Measurements from ENCODE around the gene MAT1A.

MAT1A gene

DNA sequence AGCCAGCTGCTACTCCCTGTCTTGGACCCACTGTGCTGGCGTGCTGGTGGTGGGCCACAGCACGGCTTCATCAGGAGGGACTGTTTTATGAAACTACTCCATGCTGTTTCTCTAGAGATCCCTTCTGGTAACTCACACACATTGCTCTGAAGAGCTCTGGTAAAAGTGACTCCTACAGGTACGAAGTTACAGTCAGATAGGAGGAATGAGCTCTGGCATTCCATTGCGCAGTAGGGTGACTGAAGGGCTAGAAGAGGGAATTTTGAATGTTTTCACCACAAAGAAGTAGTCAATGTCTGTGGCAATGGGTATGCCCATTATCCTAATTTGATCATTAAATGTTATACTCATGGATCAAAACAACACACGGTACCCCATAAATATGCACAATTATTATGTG is 609 bp downstream of the MAT1A start:
- TF ChIP-seq, protein P1, sequence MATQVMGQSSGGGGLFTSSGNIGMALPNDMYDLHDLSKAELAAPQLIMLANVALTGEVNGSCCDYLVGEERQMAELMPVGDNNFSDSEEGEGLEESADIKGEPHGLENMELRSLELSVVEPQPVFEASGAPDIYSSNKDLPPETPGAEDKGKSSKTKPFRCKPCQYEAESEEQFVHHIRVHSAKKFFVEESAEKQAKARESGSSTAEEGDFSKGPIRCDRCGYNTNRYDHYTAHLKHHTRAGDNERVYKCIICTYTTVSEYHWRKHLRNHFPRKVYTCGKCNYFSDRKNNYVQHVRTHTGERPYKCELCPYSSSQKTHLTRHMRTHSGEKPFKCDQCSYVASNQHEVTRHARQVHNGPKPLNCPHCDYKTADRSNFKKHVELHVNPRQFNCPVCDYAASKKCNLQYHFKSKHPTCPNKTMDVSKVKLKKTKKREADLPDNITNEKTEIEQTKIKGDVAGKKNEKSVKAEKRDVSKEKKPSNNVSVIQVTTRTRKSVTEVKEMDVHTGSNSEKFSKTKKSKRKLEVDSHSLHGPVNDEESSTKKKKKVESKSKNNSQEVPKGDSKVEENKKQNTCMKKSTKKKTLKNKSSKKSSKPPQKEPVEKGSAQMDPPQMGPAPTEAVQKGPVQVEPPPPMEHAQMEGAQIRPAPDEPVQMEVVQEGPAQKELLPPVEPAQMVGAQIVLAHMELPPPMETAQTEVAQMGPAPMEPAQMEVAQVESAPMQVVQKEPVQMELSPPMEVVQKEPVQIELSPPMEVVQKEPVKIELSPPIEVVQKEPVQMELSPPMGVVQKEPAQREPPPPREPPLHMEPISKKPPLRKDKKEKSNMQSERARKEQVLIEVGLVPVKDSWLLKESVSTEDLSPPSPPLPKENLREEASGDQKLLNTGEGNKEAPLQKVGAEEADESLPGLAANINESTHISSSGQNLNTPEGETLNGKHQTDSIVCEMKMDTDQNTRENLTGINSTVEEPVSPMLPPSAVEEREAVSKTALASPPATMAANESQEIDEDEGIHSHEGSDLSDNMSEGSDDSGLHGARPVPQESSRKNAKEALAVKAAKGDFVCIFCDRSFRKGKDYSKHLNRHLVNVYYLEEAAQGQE (IDR thresholded peaks at IDR 0.05; ENCODE audit: insufficient read depth in 1 of 2, low read depth in 2 of 2, low read length in 2 of 2), result no peak
- no peak for TF ChIP-seq POLR2AphosphoS5 (IDR thresholded peaks at IDR 0.05; ENCODE audit: low read depth, low read length)
- no peak for TF ChIP-seq SIN3A (IDR thresholded peaks at IDR 0.05; ENCODE audit: borderline replicate concordance, insufficient read depth, low read length)
- TF ChIP-seq TAF1 (IDR thresholded peaks at IDR 0.05; ENCODE audit: borderline replicate concordance, insufficient read depth, low read length), result no peak
- TF ChIP-seq FOXP2 (optimal IDR thresholded peaks at IDR 0.05; ENCODE audit: borderline replicate concordance, extremely low read depth, extremely low read length, insufficient read depth), result no peak

DNA sequence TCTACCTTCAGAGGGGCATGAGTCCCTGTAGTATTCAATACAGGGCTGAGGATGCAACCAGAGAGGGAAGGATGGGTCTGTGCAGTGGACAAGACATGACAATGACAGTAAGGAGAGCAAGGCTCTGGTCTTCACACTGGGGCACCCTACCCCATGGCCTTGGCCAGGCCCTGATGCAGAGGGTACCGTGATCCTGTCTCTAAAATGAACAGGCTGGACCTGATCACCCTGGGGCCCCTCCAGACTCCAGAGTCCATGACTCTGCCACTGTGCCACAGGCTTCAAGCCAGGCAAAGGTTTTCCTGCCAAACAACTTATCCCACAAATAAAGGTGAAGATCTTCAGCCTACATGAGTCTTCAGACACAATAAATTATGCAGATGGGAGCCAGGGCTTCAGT is 4.9 kb downstream of the MAT1A start:
- TF ChIP-seq FOXP2 (optimal IDR thresholded peaks at IDR 0.05; ENCODE audit: borderline replicate concordance, extremely low read depth, extremely low read length, insufficient read depth) (no peak), POLR2AphosphoS5 (IDR thresholded peaks at IDR 0.05; ENCODE audit: low read depth, low read length) (no peak), SIN3A (IDR thresholded peaks at IDR 0.05; ENCODE audit: borderline replicate concordance, insufficient read depth, low read length) (no peak), TAF1 (IDR thresholded peaks at IDR 0.05; ENCODE audit: borderline replicate concordance, insufficient read depth, low read length) (no peak)
- TF ChIP-seq, protein P1 (IDR thresholded peaks at IDR 0.05; ENCODE audit: insufficient read depth in 1 of 2, low read depth in 2 of 2, low read length in 2 of 2), result no peak

DNA sequence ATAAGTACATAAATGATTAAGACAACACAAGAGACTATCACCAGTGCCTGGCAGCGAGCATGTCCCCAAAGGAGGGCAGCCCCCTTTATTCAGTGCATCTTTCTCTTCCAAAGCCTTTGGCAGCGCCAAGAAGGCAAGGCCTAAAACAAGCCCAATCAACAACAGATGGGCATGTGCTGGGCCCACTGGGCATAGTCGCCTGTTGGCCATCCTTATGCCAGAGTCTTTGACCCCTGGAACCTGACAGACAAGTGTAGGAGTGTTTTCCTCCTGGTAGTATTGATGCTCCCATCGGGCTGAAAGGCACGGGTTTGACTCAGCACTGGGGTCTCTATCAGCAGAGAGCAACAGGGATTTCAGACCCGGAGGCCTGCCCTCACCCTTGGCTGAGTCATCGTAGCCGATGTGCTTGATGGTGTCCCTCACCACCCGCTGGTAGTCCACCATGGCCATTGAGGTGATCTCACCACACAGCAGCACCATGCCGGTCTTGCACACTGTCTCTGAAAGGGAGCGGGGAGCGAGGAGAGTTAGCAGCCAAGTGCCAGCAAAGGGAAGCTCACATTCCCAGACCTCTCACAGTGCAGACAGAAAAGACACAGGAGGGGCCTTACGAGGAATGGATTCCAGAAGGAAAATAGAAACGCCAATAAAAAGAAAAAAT is 5.8 kb downstream of the MAT1A start:
- TF ChIP-seq SIN3A (IDR thresholded peaks at IDR 0.05; ENCODE audit: borderline replicate concordance, insufficient read depth, low read length) (no peak), FOXP2 (optimal IDR thresholded peaks at IDR 0.05; ENCODE audit: borderline replicate concordance, extremely low read depth, extremely low read length, insufficient read depth) (no peak), POLR2AphosphoS5 (IDR thresholded peaks at IDR 0.05; ENCODE audit: low read depth, low read length) (no peak), TAF1 (IDR thresholded peaks at IDR 0.05; ENCODE audit: borderline replicate concordance, insufficient read depth, low read length) (no peak)
- TF ChIP-seq, protein P1 (IDR thresholded peaks at IDR 0.05; ENCODE audit: insufficient read depth in 1 of 2, low read depth in 2 of 2, low read length in 2 of 2), result no peak

DNA sequence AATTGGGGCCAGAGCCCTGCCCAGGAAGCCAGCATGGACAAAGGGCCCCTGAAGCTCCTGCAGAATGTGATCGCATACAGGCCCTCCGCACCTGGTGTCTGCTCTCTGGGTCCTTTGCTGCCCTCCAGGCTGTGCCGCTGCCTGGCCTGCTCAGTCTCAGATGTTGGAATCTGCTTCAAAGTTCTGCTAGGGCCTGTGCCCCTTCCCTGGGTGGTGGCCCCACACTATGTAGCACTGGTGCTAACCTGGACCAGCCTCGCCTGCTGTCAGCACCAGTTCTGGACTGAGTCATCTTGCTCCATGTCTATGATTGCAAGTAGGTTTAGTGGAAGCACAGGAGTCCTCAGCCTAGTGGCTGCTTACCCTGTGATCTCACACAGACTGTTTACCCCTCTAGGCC is 6.3 kb downstream of the MAT1A start:
- no peak for TF ChIP-seq POLR2AphosphoS5 (IDR thresholded peaks at IDR 0.05; ENCODE audit: low read depth, low read length)

DNA sequence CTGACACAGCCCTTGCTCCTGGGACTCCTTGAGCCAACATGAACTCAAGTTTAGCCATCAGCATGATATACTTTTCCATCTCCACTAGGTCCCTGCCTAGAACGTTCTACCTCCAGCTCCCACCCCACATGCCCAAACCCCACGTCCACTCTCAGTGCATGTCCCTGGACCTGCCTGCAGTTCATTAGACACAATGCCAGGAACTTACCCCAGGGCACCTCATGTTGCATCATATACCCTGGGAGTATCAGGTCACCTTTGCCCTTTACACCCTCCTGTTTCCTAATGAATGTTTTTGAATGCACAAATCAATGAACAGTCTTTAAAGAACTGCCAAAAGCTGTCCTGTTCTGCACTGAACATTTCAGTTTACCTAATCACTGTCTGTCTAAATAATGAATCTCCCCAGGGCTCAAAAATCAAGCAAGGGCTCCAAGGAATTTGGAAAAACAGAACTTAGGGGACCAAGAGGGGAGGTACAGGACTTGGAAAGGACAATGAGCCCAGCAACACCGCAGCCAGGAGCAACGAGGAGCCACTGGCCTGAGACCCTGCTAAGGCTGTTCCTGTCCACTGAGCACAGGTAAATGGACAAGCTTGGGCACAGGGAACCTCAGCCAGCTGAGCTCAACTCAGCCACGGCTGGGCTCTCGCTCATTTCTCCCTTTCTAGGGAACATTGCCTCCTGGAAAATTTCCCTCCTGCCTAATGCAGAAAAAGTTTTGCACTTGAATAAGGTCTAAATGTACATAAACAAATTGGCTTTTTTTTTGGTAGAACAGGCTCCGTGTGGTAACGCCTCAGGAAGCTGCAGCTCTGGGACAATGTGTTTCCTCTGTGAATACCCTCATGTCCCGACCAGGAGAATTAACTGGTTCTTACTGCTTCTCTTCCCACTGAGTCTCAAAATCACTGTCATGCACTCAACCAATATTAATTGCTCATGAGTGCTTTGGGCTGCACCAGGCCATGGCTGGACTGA is 7.4 kb downstream of the MAT1A start:
- TF ChIP-seq POLR2AphosphoS5 (IDR thresholded peaks at IDR 0.05; ENCODE audit: low read depth, low read length), result no peak

DNA sequence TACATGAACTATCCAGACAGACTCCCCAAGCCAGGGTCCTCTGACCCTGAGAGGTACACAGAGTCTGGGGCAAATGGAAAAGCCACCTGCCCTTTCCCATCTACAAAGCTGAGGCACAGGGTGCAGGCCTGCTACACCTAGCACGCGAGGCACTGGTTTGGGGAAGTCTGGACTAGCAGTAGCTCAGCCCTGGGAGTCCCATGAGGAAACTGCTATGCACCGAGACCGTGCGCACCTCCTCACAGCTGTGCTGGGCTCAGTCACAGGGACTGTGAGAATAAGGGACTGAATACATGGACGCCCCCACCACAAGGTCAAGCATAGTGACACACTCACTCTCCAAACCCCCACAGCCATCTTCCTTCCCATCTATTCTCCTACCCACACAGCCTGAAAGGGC is 8.2 kb downstream of the MAT1A start:
- TF ChIP-seq FOXP2 (optimal IDR thresholded peaks at IDR 0.05; ENCODE audit: borderline replicate concordance, extremely low read depth, extremely low read length, insufficient read depth), result no peak
- no peak for TF ChIP-seq POLR2AphosphoS5 (IDR thresholded peaks at IDR 0.05; ENCODE audit: low read depth, low read length)
- no peak for TF ChIP-seq TAF1 (IDR thresholded peaks at IDR 0.05; ENCODE audit: borderline replicate concordance, insufficient read depth, low read length)
- no peak for TF ChIP-seq SIN3A (IDR thresholded peaks at IDR 0.05; ENCODE audit: borderline replicate concordance, insufficient read depth, low read length)
- TF ChIP-seq, protein P1 (IDR thresholded peaks at IDR 0.05; ENCODE audit: insufficient read depth in 1 of 2, low read depth in 2 of 2, low read length in 2 of 2), result no peak

All from PFSK-1 (cell line).